Thymus (tissue), 11 donors: ENCODE measurements around the gene SV2A. TPM values are rescaled to one million over a fixed set of nuclear protein-coding genes. Genes with fewer than 3 reads are reported as not detected.
"Not testable (repeated sequence)": the region's sequence is repeated elsewhere in the genome, so short reads cannot be mapped to it uniquely, and the experiment has no call there.

Experiments
- DNase-seq, 9 donors: peaks; one replicate each; pipeline ENCODE4 v3.0.0-alpha.2; 2013; ENCODE audit warnings: low spot score in 9 of 9, low read depth in 6 of 9, missing footprints in 1 of 9
- H3K27ac ChIP-seq, 2 donors: one replicate each; pipeline ENCODE4 v1.5.1; 2013; ENCODE audit warnings: control low read depth in 1 of 2, low read depth in 1 of 2, low read length in 1 of 2, mild to moderate bottlenecking in 1 of 2, moderate library complexity in 1 of 2
- H3K27me3 ChIP-seq, 2 donors: one replicate each; pipeline ENCODE4 v1.5.1; 2013; ENCODE audit warnings: low read length in 1 of 2; ENCODE audit not compliant: control insufficient read depth in 2 of 2, insufficient read depth in 1 of 2
- H3K36me3 ChIP-seq, 2 donors: one replicate each; pipeline ENCODE4 v1.5.1; 2013; ENCODE audit warnings: low read length in 1 of 2, mild to moderate bottlenecking in 1 of 2, moderate library complexity in 1 of 2; ENCODE audit not compliant: control insufficient read depth in 2 of 2, insufficient read depth in 2 of 2
- H3K4me1 ChIP-seq, 2 donors: one replicate each; pipeline ENCODE4 v1.5.1; 2013; ENCODE audit warnings: low read length in 2 of 2; ENCODE audit not compliant: control insufficient read depth in 2 of 2, insufficient read depth in 2 of 2
- H3K4me3 ChIP-seq, 2 donors: one replicate each; pipeline ENCODE4 v1.5.1; 2013; ENCODE audit warnings: low read length in 2 of 2, control low read depth in 1 of 2, mild to moderate bottlenecking in 1 of 2
- H3K9me3 ChIP-seq, 2 donors: one replicate each; pipeline ENCODE4 v1.5.1; 2013; ENCODE audit warnings: low read length in 1 of 2, mild to moderate bottlenecking in 1 of 2; ENCODE audit not compliant: control insufficient read depth in 2 of 2, insufficient read depth in 1 of 2
- WGBS: extraction: QIAGEN DNeasy Blood & Tissue Kit; methylation state at CpG from one replicate; pipeline ENCODE4 v1.1.7; 2013; 5-methylcytosine and 5-hydroxymethylcytosine counted together
- polyA plus RNA-seq: library from polyadenylated mRNA; stranded (reverse); fragments of 200-250 nt; gene quantifications from one replicate; pipeline ENCODE4 v1.2.3, GENCODE V29; 2013
- total RNA-seq: library from RNA; stranded (reverse); fragments of 120-200 nt; gene quantifications from one replicate; pipeline ENCODE4 v1.2.4, GENCODE V29; 2013
- donor health status: healthy.

Gene SV2A
- total and polyA plus RNA-seq, 2 donors, result 1.8 to 2.0 TPM

DNA sequence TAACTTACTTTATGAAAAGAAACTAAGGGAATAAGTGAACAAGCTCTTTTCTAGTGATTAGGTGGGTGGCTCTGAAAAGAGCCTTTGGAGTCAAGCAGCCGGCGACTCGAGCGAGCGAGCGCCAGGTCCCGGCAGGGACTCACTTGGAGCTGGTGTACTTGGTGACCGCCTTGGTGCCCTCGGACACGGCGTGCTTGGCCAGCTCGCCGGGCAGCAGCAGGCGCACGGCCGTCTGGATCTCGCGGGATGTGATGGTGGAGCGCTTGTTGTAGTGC lies 31.6 kb downstream of the SV2A start:
- not testable (repeated sequence) for H3K27me3 ChIP-seq, H3K36me3 ChIP-seq, H3K9me3 ChIP-seq
- Histone ChIP-seq H3K4me1 (peaks cover 15 to 38% of the 10 kb centered on the region in 2 donors), H3K27ac (peak overlapping the region; percentile 96), H3K4me3 (peak overlapping the region; percentile 65 to 71)
- WGBS, result under 1% methylated on average over 19 of the region's 19 CpGs
- DNase-seq, result peak in 1 of 9 donors; percentile 57

DNA sequence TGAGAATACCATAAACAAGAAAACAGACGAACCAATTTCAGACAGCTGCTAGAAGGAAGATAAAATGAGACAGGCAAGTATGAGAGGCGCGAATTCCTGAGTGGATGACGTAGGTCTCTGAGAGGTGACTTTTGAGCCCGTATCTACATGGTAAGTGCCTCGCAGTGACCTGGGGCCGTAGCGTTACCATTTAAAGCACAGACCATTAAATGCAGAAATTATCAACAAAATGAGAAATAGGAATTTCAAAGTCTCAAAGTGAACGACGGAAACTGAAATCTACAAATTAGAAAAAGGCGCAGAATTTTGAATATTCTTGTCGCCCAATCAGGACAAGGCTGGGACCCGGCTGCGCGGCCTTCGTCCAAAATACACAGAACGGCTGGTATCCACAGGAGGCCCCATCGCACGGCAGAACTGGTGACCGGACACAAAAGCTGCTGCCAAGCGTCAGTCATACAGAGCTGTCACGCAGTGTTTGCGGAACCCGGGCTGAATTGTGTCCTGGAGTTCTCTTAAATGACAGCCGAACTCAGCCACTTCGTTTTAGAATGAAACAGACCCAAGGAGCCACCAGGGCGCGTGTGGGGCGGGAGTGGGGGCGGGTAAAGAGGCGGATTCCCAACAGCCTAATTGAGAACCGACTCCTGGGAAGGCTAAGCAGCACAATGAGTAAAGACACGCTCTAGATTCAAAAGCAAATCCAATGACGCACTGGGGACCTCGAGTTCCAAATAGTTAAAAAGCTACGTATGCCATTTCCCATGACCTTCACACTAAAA lies 32.1 kb downstream of the SV2A start:
- Histone ChIP-seq H3K9me3 (no peaks in the 10 kb centered on the region), H3K36me3 (no peaks in the 10 kb centered on the region), H3K27me3 (no peaks in the 10 kb centered on the region), H3K4me1 (peaks cover 15 to 38% of the 10 kb centered on the region in 2 donors), H3K4me3 (peak overlapping the region; percentile 65 to 71), H3K27ac (peak overlapping the region; percentile 96)
- under 1% methylated on average over 36 of the region's 36 CpGs for WGBS
- peak in 8 of 9 donors; percentile 51 to 84 (median 68) for DNase-seq

DNA sequence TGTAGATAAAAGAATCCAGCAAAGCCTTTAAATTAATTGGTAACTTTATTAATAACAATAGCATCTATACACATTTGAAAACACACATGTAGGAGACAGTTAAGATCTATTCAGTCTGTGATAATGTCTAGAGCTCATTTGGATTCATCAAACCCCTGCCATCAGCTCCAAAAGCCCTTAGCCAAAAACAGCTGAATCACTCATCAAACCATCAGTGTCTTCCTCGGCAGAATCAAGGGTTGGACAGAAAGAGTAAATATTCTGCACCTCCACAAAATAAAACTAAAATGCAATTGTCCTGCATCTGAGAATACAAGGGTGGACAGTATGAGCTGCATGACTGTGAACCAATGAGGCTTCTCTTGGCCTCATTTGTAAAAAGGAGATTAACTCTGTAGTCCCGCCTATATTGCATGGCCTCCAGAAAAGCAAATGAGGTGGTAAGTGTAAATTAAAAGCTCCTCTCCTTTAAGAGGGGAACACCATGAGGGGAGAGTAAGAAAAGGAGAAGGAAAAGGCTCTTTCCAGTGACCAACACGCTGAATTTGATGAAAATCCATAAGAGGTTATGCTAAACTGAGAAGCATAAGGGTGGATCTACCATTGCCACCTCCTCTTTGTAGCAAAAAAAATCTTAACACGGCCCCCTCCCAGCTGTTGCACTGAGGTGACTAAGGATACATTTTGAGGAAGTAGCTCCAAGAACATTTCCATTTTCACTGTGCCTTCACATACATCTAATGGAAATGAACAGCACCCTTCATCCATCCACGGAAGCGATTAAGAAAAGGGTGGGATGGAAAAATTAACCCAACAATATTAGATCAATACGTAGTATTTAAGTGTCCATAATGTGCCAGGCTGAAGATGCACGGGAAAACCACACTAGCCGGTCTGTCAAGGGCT lies 33.0 kb downstream of the SV2A start:
- peaks cover 17 to 43% of the 10 kb centered on the region in 2 donors for H3K4me1 ChIP-seq
- WGBS, result 6% methylated on average over 9 of the region's 9 CpGs
- peak in 3 of 9 donors; percentile 44 to 72 (median 49) for DNase-seq
- H3K27ac ChIP-seq, result peak overlapping the region; percentile 96
- H3K4me3 ChIP-seq, result peak overlapping the region; percentile 65 to 71
- no peaks in the 10 kb centered on the region for H3K9me3 ChIP-seq
- H3K27me3 ChIP-seq, result no peaks in the 10 kb centered on the region
- H3K36me3 ChIP-seq, result no peaks in the 10 kb centered on the region

DNA sequence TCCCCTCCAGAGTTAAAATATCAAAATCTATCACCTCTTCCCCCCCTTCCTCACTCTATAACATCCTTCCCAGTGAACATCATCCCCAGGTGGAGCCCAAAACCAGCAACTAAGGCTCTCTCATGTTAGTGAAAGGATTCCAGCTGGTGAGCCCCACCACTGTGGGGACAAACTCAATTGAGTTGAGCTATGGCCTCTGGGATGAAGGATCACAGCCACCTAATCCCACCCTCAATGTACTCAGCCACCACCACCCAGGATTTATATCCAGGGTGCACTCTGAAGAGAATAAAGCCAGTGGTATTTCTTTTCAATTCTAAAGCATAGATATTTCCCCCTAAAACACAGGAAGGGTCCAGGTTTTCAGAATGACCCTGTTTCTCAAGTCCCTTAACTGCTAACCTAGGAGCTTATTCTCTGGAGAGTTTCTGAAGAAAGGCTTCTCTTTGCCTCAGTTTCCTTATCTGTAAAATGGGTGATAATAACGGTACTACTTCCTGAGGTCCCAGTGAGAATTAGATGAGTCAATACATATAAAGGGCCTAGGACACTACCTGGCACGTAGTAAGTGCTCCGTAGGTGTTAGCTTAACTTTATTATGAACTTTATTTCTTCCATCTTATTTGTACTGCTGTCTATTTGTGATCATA lies 33.9 kb downstream of the SV2A start:
- Histone ChIP-seq H3K27ac (peak overlapping the region in 1 of 2 donors; percentile 96), H3K27me3 (no peaks in the 10 kb centered on the region), H3K4me3 (peak overlapping the region; percentile 65 to 71), H3K4me1 (peaks cover 22 to 44% of the 10 kb centered on the region in 2 donors), H3K36me3 (no peaks in the 10 kb centered on the region), H3K9me3 (no peaks in the 10 kb centered on the region)
- no peak for DNase-seq
- WGBS, result 96% methylated on average over 3 of the region's 3 CpGs

DNA sequence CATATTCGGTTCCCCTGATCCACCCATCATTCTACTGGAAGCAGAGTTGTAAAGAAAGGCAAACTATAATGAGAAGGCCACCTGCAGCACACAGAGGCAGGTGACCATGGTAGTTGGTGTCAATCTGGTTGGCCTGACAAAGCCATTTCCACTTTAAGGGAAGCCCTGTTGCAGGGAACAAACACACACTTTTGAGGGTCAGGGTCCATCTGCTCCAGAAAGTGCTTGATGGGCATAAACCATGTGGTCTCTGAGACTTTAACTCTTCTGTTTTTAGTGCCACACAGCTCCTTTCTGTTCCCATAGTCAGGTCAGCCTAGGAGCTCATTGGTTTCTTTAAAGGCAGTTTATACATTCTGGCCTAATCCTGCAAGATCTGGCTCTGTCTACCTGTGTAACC lies 35.8 kb downstream of the SV2A start:
- H3K27me3 ChIP-seq, result no peaks in the 10 kb centered on the region
- no peaks in the 10 kb centered on the region for H3K9me3 ChIP-seq
- WGBS, result 97% methylated on average over 1 of the region's 1 CpG
- no peak overlapping the region for H3K4me3 ChIP-seq
- no peak for DNase-seq
- H3K4me1 ChIP-seq, result peaks cover 21 to 36% of the 10 kb centered on the region in 2 donors
- H3K27ac ChIP-seq, result no peak overlapping the region
- H3K36me3 ChIP-seq, result no peaks in the 10 kb centered on the region

DNA sequence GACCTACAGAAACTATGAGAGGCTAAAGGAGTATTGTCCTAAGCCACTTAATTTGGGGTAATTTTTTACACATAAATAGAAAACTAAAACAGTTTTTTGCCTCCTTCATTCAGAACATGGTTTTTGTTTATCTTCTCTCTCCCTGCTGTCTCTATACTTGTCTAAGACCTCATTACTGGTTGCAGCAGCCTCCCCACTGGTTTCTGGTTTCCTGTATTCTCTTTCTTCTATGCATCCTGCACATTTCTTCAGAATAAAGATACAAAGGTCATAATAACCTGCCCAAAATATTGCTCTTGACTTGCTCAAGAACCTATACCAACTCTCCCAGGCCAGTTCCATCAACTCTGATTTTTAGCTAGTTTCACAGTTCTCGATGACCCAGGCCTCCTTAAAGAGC lies 38.1 kb downstream of the SV2A start:
- H3K27ac ChIP-seq, result peak overlapping the region; percentile 83 to 86
- no peaks in the 10 kb centered on the region for H3K9me3 ChIP-seq
- peaks cover 20 to 28% of the 10 kb centered on the region in 2 donors for H3K4me1 ChIP-seq
- H3K36me3 ChIP-seq, result no peaks in the 10 kb centered on the region
- no peaks in the 10 kb centered on the region for H3K27me3 ChIP-seq
- no peak overlapping the region for H3K4me3 ChIP-seq
- DNase-seq, result peak in 4 of 9 donors; percentile 38 to 80 (median 50)
- 96% methylated on average over 1 of the region's 1 CpG for WGBS

DNA sequence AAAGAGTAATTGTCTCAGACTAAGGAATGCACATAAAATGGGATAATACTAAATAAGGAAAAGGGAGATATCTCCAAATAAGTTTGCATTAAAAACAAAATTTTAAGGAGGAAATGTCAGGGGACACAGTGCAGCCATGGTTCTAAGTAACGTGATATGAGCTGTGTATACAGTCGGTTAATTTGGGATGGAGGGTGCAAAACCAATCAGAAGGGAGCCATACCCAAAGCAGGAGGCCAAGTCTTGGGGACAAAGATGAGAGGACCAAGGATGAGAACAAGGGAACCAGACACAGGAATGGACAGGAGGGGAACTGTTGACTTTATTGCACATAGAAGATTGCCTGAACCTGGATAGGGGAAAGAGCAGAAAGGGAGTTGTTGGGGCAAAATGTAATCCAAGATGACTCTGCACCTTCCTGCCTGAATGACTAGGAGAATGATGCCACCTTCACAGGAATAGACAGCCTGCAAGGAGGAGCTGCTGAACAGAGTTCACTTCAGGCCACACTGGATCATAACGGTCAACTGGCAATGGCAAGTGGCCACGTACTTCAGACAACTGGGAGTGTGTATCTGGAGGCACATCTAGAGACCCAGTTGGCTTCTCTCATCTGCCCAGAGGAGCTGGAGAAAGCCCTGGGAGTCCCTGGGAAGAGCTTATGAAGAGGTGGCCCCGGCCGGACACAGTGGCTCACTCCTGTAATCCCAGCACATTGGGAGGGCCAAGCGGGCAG lies 40.3 kb downstream of the SV2A start:
- DNase-seq, result no peak
- 96% methylated on average over 7 of the region's 7 CpGs for WGBS

DNA sequence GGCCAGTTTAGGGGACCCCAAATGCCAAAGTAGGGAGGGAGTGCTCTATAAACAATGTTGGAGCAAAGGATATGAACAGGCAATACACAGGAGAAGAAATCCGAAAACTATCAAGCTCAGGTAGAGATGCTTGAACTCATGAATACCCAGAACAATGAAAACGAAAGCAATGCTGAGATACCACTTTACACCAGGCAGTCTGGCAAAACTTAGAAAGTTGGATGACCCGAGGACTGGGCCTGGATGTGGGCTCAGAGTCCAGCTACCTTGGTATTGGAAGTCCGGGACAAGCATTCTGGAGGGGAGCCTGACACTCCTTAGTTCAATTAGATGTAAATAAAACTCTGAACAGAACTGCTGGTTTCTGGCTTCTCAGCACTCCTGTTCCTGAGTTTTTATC lies 44.6 kb downstream of the SV2A start:
- not testable (repeated sequence) for DNase-seq, H3K36me3 ChIP-seq, H3K27me3 ChIP-seq, H3K4me1 ChIP-seq, H3K27ac ChIP-seq, H3K9me3 ChIP-seq, H3K4me3 ChIP-seq
- no CpG with 5 or more reads among the region's 4 CpGs for WGBS

More for the DNA sequence above, 40.3 kb downstream of the SV2A start:
- H3K36me3 ChIP-seq, result no peaks in the 10 kb centered on the region
- peaks cover 9 to 16% of the 10 kb centered on the region in 2 donors for H3K4me1 ChIP-seq
- no peaks in the 10 kb centered on the region for H3K27me3 ChIP-seq
- H3K4me3 ChIP-seq, result no peak overlapping the region
- no peak overlapping the region for H3K27ac ChIP-seq
- H3K9me3 ChIP-seq, result no peaks in the 10 kb centered on the region
